H1 (cell line): ENCODE measurements around the gene RIC8A.
"Not testable (repeated sequence)": the region's sequence is repeated elsewhere in the genome, so short reads cannot be mapped to it uniquely, and the experiment has no call there.

Source experiments
- JUN ChIP-seq: IDR thresholded peaks from 2 replicates; pipeline ENCODE4 v1.6.1; 2011; ENCODE audit warnings: low read depth, mild to moderate bottlenecking, improper control_type of control experiment, low read length
- RAD21 ChIP-seq, 2 experiments: IDR thresholded peaks in 1 of 2; conservative IDR thresholded peaks in 1 of 2; 2 replicates each; pipeline ENCODE4 v1.6.1; 2011; ENCODE audit warnings: low read depth in 2 of 2, low read length in 2 of 2, improper control_type of control experiment in 1 of 2, inconsistent platforms in 1 of 2, mild to moderate bottlenecking in 1 of 2, moderate library complexity in 1 of 2
- RBBP5 ChIP-seq: IDR thresholded peaks from 2 replicates; pipeline ENCODE4 v1.7.1; 2012; ENCODE audit warnings: low read depth, mild to moderate bottlenecking, inconsistent platforms, low read length, moderate library complexity, borderline replicate concordance
- SIX5 ChIP-seq: IDR thresholded peaks from 2 replicates; pipeline ENCODE4 v1.6.1; 2011; ENCODE audit warnings: mild to moderate bottlenecking, low read depth, low read length
- ZNF274 ChIP-seq: IDR thresholded peaks from 2 replicates; pipeline ENCODE4 v1.7.0; 2012; ENCODE audit warnings: low read length, borderline replicate concordance; ENCODE audit errors: extremely low read depth
- TF ChIP-seq, protein P1 (sequence below), 3 experiments: IDR thresholded peaks; 1 replicate in 2 of 3; 2 replicates in 1 of 3; pipeline versions ENCODE4 v1.5.1 to v1.6.1; 2011; ENCODE audit warnings: low read length in 3 of 3, mild to moderate bottlenecking in 3 of 3, inconsistent platforms in 2 of 3, low read depth in 1 of 3, moderate library complexity in 1 of 3; ENCODE audit not compliant: insufficient read depth in 1 of 3; ENCODE audit errors: control extremely low read depth in 1 of 3

DNA sequence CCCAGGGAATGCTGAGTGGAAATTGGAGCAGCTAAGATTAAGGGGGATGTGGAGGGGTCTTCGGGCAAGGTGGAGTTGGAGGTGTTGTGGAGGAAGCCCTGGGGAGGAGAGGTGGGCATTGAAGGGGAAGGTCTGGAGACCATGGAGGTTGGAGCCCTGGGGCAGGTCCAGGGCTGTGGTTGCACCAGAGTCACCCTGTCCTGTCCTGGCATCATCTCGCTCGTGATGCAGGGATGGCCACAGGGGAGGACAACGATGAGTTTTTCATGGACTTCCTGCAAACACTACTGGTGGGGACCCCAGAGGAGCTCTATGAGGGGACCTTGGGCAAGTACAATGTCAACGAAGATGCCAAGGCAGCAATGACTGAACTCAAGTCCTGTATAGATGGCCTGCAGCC is 14.0 kb upstream of the RIC8A start:
- TF ChIP-seq RBBP5; ZNF274; JUN; SIX5; RAD21 (IDR thresholded peaks at IDR 0.05 in 1 of 2, conservative IDR thresholded peaks at IDR 0.05 in 1 of 2; ENCODE audit: low read depth in 2 of 2, low read length in 2 of 2): not testable (repeated sequence)
- TF ChIP-seq, protein P1, sequence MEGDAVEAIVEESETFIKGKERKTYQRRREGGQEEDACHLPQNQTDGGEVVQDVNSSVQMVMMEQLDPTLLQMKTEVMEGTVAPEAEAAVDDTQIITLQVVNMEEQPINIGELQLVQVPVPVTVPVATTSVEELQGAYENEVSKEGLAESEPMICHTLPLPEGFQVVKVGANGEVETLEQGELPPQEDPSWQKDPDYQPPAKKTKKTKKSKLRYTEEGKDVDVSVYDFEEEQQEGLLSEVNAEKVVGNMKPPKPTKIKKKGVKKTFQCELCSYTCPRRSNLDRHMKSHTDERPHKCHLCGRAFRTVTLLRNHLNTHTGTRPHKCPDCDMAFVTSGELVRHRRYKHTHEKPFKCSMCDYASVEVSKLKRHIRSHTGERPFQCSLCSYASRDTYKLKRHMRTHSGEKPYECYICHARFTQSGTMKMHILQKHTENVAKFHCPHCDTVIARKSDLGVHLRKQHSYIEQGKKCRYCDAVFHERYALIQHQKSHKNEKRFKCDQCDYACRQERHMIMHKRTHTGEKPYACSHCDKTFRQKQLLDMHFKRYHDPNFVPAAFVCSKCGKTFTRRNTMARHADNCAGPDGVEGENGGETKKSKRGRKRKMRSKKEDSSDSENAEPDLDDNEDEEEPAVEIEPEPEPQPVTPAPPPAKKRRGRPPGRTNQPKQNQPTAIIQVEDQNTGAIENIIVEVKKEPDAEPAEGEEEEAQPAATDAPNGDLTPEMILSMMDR (IDR thresholded peaks at IDR 0.05; ENCODE audit: control extremely low read depth in 1 of 3, insufficient read depth in 1 of 3, low read depth in 1 of 3, low read length in 3 of 3) = not testable (repeated sequence)
